Measurements from ENCODE around the gene KRT85. TPM values are rescaled to one million over a fixed set of nuclear protein-coding genes. Genes with fewer than 3 reads are reported as not detected.

The KRT85 gene
- total RNA-seq, 2 experiments from 2014 or later = not detected

GRCh38 chr12:52312086-52312485 is 55.2 kb downstream of the KRT85 start:
- POLR2A ChIA-PET = no interaction called here
- DNase-seq (no peak), ATAC-seq (no peak)
- intact Hi-C loops (cut with DNase I, micrococcal nuclease) = no loop called here
- Mint-ChIP-seq H3K27me3 (peaks cover 42% of the 10 kb centered on the region), H3K36me3 (ENCODE audit: low read depth) (no peaks in the 10 kb centered on the region), H3K27ac (no peak overlapping the region), H3K4me1 (peaks cover 4% of the 10 kb centered on the region), H3K9me3 (ENCODE audit: low read depth) (no peaks in the 10 kb centered on the region), H3K4me3 (no peak overlapping the region)
- CTCF ChIA-PET = interaction anchor here (0.6 to 2.8 kb wide), 7 partner anchors 10 to 171 kb away, joined by 3 to 9 read pairs (median 3); no protein-coding TSS in a partner anchor

- Mint-ChIP-seq H3K27ac (no peak overlapping the region), H3K4me3 (no peak overlapping the region), H3K36me3 (ENCODE audit: low read depth) (no peaks in the 10 kb centered on the region), H3K27me3 (peaks cover 48% of the 10 kb centered on the region), H3K9me3 (ENCODE audit: low read depth) (no peaks in the 10 kb centered on the region), H3K4me1 (peaks cover 4% of the 10 kb centered on the region)
- intact Hi-C loops (cut with DNase I, micrococcal nuclease) = no loop called here
- ChIA-PET CTCF (interaction anchor here (0.6 to 2.8 kb wide), 6 partner anchors 11 to 172 kb away, joined by 3 to 9 read pairs (median 3); no protein-coding TSS in a partner anchor), POLR2A (no interaction called here)
- ATAC-seq (no peak), DNase-seq (no peak)
Measured at GRCh38 chr12:52311285-52311648, 56.0 kb downstream of the KRT85 start.

GRCh38 chr12:52310622-52311284 is 56.5 kb downstream of the KRT85 start:
- intact Hi-C loops (cut with DNase I, micrococcal nuclease) = no loop called here
- Mint-ChIP-seq H3K4me3 (no peak overlapping the region), H3K27ac (no peak overlapping the region), H3K9me3 (ENCODE audit: low read depth) (no peaks in the 10 kb centered on the region), H3K4me1 (peaks cover 4% of the 10 kb centered on the region), H3K36me3 (ENCODE audit: low read depth) (no peaks in the 10 kb centered on the region), H3K27me3 (peaks cover 48% of the 10 kb centered on the region)
- DNase-seq (no peak), ATAC-seq (no peak)
- ChIA-PET CTCF (interaction anchor here (0.6 to 2.8 kb wide), 6 partner anchors 15 to 89 kb away, joined by 3 to 9 read pairs (median 4); no protein-coding TSS in a partner anchor), POLR2A (no interaction called here)

Other genes with a start within 250 kb of the KRT85 start
- gene KRT80, start 175.5 kb downstream of the KRT85 start, total RNA-seq = not detected
- gene KRT7, start 134.2 kb downstream of the KRT85 start, total RNA-seq = 1 to 10 TPM; 3.4 to 3.9 TPM
- gene KRT86, start 92.8 kb downstream of the KRT85 start, total RNA-seq = not detected
- gene KRT81, start 75.9 kb downstream of the KRT85 start, total RNA-seq = not detected
- gene KRT83, start 46.1 kb downstream of the KRT85 start, total RNA-seq = not detected
- not detected for gene KRT84, start 18.2 kb upstream of the KRT85 start, total RNA-seq
- not detected for gene KRT82, start 38.9 kb upstream of the KRT85 start, total RNA-seq
- not detected for gene KRT75, start 66.9 kb upstream of the KRT85 start, total RNA-seq
- gene KRT6B, start 84.7 kb upstream of the KRT85 start, total RNA-seq = not detected
- gene KRT6C, start 106.3 kb upstream of the KRT85 start, total RNA-seq = not detected
- gene KRT6A, start 125.8 kb upstream of the KRT85 start, total RNA-seq = not detected
- not detected for gene KRT5, start 152.9 kb upstream of the KRT85 start, total RNA-seq
- not detected for gene KRT71, start 185.7 kb upstream of the KRT85 start, total RNA-seq
- not detected for gene KRT74, start 206.4 kb upstream of the KRT85 start, total RNA-seq
- gene KRT72, start 234.0 kb upstream of the KRT85 start, total RNA-seq = 1 to 10 TPM; 3.2 TPM